ENCODE data around the gene SLMAP. TPM values are rescaled to one million over a fixed set of nuclear protein-coding genes. Genes with fewer than 3 reads are reported as not detected.

Gene SLMAP
- total and polyA plus RNA-seq, 2 donors (not counting 1 experiment from before 2014, with no cell fraction given) = 9.7 to 67.2 TPM

DNA sequence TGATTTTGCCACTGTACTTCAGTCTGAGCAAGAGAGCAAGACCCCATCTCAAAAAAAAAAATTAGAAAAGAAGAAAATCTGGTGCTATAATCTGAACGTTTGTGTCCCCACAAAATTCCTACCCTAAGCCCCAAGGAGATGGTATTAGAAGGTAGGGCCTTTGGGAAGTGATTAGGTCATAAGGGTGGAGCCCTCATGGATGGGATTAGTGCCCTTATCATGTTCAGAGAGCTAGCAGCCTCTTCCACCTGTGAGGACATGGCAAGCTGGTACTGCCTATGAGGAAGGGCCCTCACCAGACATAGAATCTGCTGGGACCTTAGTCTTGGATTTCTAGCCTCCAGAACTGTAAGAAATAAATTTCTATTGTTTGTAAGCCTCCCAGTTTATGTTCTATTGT, 201.7 kb downstream of the SLMAP start:
- Mint-ChIP-seq H3K9me3 (ENCODE audit: insufficient read depth) (no peaks in the 10 kb centered on the region), H3K27ac (no peak overlapping the region), H3K27me3 (no peaks in the 10 kb centered on the region), H3K4me3 (no peak overlapping the region), H3K4me1 (peaks cover 18% of the 10 kb centered on the region)
- no CpG with 5 or more reads among the region's 1 CpG for WGBS (ENCODE audit: insufficient coverage)
- no peak overlapping the region for H2AFZ ChIP-seq (ENCODE audit: insufficient read depth, low read depth, low read length, poor library complexity, severe bottlenecking)
- TF ChIP-seq EZH2 (IDR thresholded peaks at IDR 0.05; ENCODE audit: borderline replicate concordance, insufficient read depth, low read depth, low read length, poor library complexity, severe bottlenecking) = no peak
- TF ChIP-seq, protein P1, sequence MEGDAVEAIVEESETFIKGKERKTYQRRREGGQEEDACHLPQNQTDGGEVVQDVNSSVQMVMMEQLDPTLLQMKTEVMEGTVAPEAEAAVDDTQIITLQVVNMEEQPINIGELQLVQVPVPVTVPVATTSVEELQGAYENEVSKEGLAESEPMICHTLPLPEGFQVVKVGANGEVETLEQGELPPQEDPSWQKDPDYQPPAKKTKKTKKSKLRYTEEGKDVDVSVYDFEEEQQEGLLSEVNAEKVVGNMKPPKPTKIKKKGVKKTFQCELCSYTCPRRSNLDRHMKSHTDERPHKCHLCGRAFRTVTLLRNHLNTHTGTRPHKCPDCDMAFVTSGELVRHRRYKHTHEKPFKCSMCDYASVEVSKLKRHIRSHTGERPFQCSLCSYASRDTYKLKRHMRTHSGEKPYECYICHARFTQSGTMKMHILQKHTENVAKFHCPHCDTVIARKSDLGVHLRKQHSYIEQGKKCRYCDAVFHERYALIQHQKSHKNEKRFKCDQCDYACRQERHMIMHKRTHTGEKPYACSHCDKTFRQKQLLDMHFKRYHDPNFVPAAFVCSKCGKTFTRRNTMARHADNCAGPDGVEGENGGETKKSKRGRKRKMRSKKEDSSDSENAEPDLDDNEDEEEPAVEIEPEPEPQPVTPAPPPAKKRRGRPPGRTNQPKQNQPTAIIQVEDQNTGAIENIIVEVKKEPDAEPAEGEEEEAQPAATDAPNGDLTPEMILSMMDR (IDR thresholded peaks at IDR 0.05) = no peak
- no peak for ATAC-seq (ENCODE audit: low read depth)
- H3K27ac ChIP-seq (ENCODE audit: low read length in 2 of 2) = no peak overlapping the region
- H3K4me2 ChIP-seq (replicated peaks; ENCODE audit: low read depth, low read length, poor library complexity, severe bottlenecking) = no peak overlapping the region
- H3K79me2 ChIP-seq (ENCODE audit: control insufficient read depth, insufficient read depth, low read length) = no peaks in the 10 kb centered on the region
- H3K36me3 ChIP-seq (replicated peaks in 1 of 2; ENCODE audit: control extremely low read depth in 1 of 2, control insufficient read depth in 1 of 2, extremely low read depth in 1 of 2, insufficient read depth in 2 of 2, low read length in 1 of 2) = no peaks in the 10 kb centered on the region
- peaks cover 0 to 19% (median 3%) of the 10 kb centered on the region in 3 donors for H3K9me3 ChIP-seq (ENCODE audit: control extremely low read depth in 1 of 3, control insufficient read depth in 2 of 3, insufficient read depth in 1 of 3, low read length in 2 of 3)
- H3K27me3 ChIP-seq (replicated peaks in 1 of 4; ENCODE audit: control extremely low read depth in 1 of 4, control insufficient read depth in 3 of 4, insufficient read depth in 4 of 4, low read length in 3 of 4) = no peaks in the 10 kb centered on the region
- DNase-seq = no peak
- intact Hi-C loops (cut with micrococcal nuclease) = no loop called here
- CTCF ChIA-PET = no interaction called here
- POLR2A ChIA-PET = no interaction called here
- H4K20me1 ChIP-seq (ENCODE audit: control insufficient read depth, insufficient read depth, low read length, poor library complexity, severe bottlenecking) = no peaks in the 10 kb centered on the region
- H3K9ac ChIP-seq (ENCODE audit: low read length) = no peak overlapping the region
- no peak overlapping the region for H3K4me3 ChIP-seq (ENCODE audit: control extremely low read depth in 1 of 5, extremely low read depth in 1 of 5, insufficient read depth in 1 of 5, low read depth in 2 of 5, low read length in 4 of 5)
- peaks cover 18 to 19% of the 10 kb centered on the region in 2 donors for H3K4me1 ChIP-seq (ENCODE audit: control insufficient read depth in 2 of 2, insufficient read depth in 2 of 2, low read length in 2 of 2)

DNA sequence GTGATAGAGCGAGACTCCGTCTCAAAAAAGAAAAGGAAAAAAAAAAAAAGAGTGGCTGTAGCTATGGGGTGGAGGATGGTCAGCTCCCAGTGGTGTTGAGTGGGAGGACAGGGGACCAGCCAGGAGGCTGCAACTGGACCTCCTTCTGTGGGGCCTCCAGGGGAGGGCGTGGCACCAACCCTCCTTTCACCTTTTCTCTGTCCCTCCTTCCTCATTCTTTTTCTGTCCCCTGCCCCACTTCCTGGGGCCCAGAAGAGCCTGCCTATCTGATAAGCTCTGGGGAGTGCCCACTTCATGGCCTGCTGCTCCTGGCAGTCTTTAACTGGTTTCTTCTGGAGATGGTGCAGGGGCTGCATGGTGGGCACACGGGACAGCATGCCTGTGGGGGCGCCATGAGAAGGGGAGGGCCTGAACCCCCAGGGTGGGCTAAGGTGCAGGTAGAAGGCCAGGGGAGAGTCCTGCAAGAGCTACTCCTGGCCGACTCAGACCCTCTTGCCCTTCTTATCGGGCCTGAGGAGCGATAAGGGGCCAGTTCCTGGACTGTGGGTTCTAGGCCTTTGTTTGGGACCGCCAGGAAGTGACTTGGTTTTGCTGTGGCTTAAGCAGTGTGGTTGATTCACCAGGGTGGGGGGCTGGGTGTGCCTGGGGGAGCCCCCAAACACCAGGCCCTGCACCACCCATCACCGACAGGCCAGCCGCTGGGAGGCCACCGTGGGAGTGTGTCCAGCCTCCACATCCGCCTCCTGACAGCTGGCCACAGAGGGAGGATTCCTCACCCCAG, 202.7 kb downstream of the SLMAP start:
- H3K27ac ChIP-seq (ENCODE audit: low read length in 2 of 2) = peak overlapping the region in 1 of 2 donors; percentile 34
- peaks cover 0 to 19% (median 3%) of the 10 kb centered on the region in 3 donors for H3K9me3 ChIP-seq (ENCODE audit: control extremely low read depth in 1 of 3, control insufficient read depth in 2 of 3, insufficient read depth in 1 of 3, low read length in 2 of 3)
- peak overlapping the region; percentile 63 for H2AFZ ChIP-seq (ENCODE audit: insufficient read depth, low read depth, low read length, poor library complexity, severe bottlenecking)
- no peaks in the 10 kb centered on the region for H3K27me3 Mint-ChIP-seq
- H3K27ac Mint-ChIP-seq = peak overlapping the region; percentile 15
- H3K4me2 ChIP-seq (replicated peaks; ENCODE audit: low read depth, low read length, poor library complexity, severe bottlenecking) = peak overlapping the region; percentile 68
- TF ChIP-seq, protein P1 (IDR thresholded peaks at IDR 0.05) = no peak
- TF ChIP-seq EZH2 (IDR thresholded peaks at IDR 0.05; ENCODE audit: borderline replicate concordance, insufficient read depth, low read depth, low read length, poor library complexity, severe bottlenecking) = no peak
- peaks cover 18% of the 10 kb centered on the region for H3K4me1 Mint-ChIP-seq
- H3K9me3 Mint-ChIP-seq (ENCODE audit: insufficient read depth) = no peaks in the 10 kb centered on the region
- H3K4me1 ChIP-seq (ENCODE audit: control insufficient read depth in 2 of 2, insufficient read depth in 2 of 2, low read length in 2 of 2) = peaks cover 18 to 19% of the 10 kb centered on the region in 2 donors
- DNase-seq (no peak), ATAC-seq (ENCODE audit: low read depth) (no peak)
- peak overlapping the region; percentile 40 for H3K9ac ChIP-seq (ENCODE audit: low read length)
- 37% methylated on average over 12 of the region's 13 CpGs for WGBS (ENCODE audit: insufficient coverage)
- intact Hi-C loops (cut with micrococcal nuclease) = no loop called here
- POLR2A ChIA-PET = no interaction called here
- CTCF ChIA-PET = interaction anchor here (1.1 kb wide), 1 partner anchor 207 kb away, joined by 3 read pairs; no protein-coding TSS in a partner anchor
- H3K27me3 ChIP-seq (replicated peaks in 1 of 4; ENCODE audit: control extremely low read depth in 1 of 4, control insufficient read depth in 3 of 4, insufficient read depth in 4 of 4, low read length in 3 of 4) = no peaks in the 10 kb centered on the region
- no peaks in the 10 kb centered on the region for H3K79me2 ChIP-seq (ENCODE audit: control insufficient read depth, insufficient read depth, low read length)
- H3K4me3 ChIP-seq (ENCODE audit: control extremely low read depth in 1 of 5, extremely low read depth in 1 of 5, insufficient read depth in 1 of 5, low read depth in 2 of 5, low read length in 4 of 5) = peak overlapping the region in 2 of 5 experiments; percentile 7 to 42
- peak overlapping the region; percentile 40 for H3K4me3 Mint-ChIP-seq
- no peaks in the 10 kb centered on the region for H4K20me1 ChIP-seq (ENCODE audit: control insufficient read depth, insufficient read depth, low read length, poor library complexity, severe bottlenecking)
- no peaks in the 10 kb centered on the region for H3K36me3 ChIP-seq (replicated peaks in 1 of 2; ENCODE audit: control extremely low read depth in 1 of 2, control insufficient read depth in 1 of 2, extremely low read depth in 1 of 2, insufficient read depth in 2 of 2, low read length in 1 of 2)

All from B cell (primary cell).